ENCODE results near the gene RTKN2. TPM values are rescaled to one million over a fixed set of nuclear protein-coding genes. Genes with fewer than 3 reads are reported as not detected.

Gene RTKN2
- total RNA-seq, 4 donors from 2014 or later, result 12.0 TPM; not detected in 3

GRCh38 chr10:62306663-62307062 is 38.0 kb upstream of the RTKN2 start:
- intact Hi-C loops (cut with DNase I; ENCODE audit: low total_unique reads), result no loop called here
- Histone ChIP-seq H3K4me1 (no peaks in the 10 kb centered on the region), H3K36me3 (no peaks in the 10 kb centered on the region), H3K9me3 (no peaks in the 10 kb centered on the region), H3K27me3 (no peaks in the 10 kb centered on the region), H3K4me3 (no peak overlapping the region), H3K27ac (no peak overlapping the region)
- TF ChIP-seq CTCF (IDR thresholded peaks at IDR 0.05) (no peak), POLR2A (IDR thresholded peaks at IDR 0.05) (no peak)
- no peak for DNase-seq

GRCh38 chr10:62305813-62306212 is 37.2 kb upstream of the RTKN2 start:
- intact Hi-C loops (cut with DNase I; ENCODE audit: low total_unique reads), result no loop called here
- no peaks in the 10 kb centered on the region for H3K36me3 ChIP-seq
- TF ChIP-seq CTCF (IDR thresholded peaks at IDR 0.05), result no peak
- no peak for TF ChIP-seq POLR2A (IDR thresholded peaks at IDR 0.05)
- H3K27me3 ChIP-seq, result no peaks in the 10 kb centered on the region
- H3K27ac ChIP-seq, result no peak overlapping the region
- no peak for DNase-seq
- H3K4me1 ChIP-seq, result no peaks in the 10 kb centered on the region
- H3K4me3 ChIP-seq, result no peak overlapping the region
- H3K9me3 ChIP-seq, result no peaks in the 10 kb centered on the region

- H3K4me1 ChIP-seq, result no peaks in the 10 kb centered on the region
- H3K36me3 ChIP-seq, result no peaks in the 10 kb centered on the region
- intact Hi-C loops (cut with DNase I; ENCODE audit: low total_unique reads), result no loop called here
- no peaks in the 10 kb centered on the region for H3K9me3 ChIP-seq
- H3K27me3 ChIP-seq, result no peaks in the 10 kb centered on the region
- TF ChIP-seq POLR2A (IDR thresholded peaks at IDR 0.05) (no peak), CTCF (IDR thresholded peaks at IDR 0.05) (no peak)
- no peak overlapping the region for H3K27ac ChIP-seq
- no peak overlapping the region for H3K4me3 ChIP-seq
- no peak for DNase-seq
Measured at GRCh38 chr10:62303922-62304321, 35.3 kb upstream of the RTKN2 start.

- no peaks in the 10 kb centered on the region for H3K27me3 ChIP-seq
- H3K4me1 ChIP-seq, result no peaks in the 10 kb centered on the region
- H3K9me3 ChIP-seq, result no peaks in the 10 kb centered on the region
- no peaks in the 10 kb centered on the region for H3K36me3 ChIP-seq
- DNase-seq, result no peak
- H3K4me3 ChIP-seq, result no peak overlapping the region
- no peak overlapping the region for H3K27ac ChIP-seq
- intact Hi-C loops (cut with DNase I; ENCODE audit: low total_unique reads), result no loop called here
- TF ChIP-seq POLR2A (IDR thresholded peaks at IDR 0.05) (no peak), CTCF (IDR thresholded peaks at IDR 0.05) (no peak)
Measured at GRCh38 chr10:62302760-62303159, 34.1 kb upstream of the RTKN2 start.

- intact Hi-C loops (cut with DNase I; ENCODE audit: low total_unique reads), result no loop called here
- no peak for DNase-seq
- Histone ChIP-seq H3K27me3 (no peaks in the 10 kb centered on the region), H3K9me3 (no peaks in the 10 kb centered on the region), H3K27ac (no peak overlapping the region), H3K4me1 (no peaks in the 10 kb centered on the region), H3K4me3 (no peak overlapping the region), H3K36me3 (no peaks in the 10 kb centered on the region)
- TF ChIP-seq CTCF (IDR thresholded peaks at IDR 0.05), result no peak
- TF ChIP-seq POLR2A (IDR thresholded peaks at IDR 0.05), result no peak
Measured at GRCh38 chr10:62297857-62298256, 29.2 kb upstream of the RTKN2 start.
